BJ (cell line): Measurements from ENCODE around the gene SMTNL2. TPM values are rescaled to one million over a fixed set of nuclear protein-coding genes. Genes with fewer than 3 reads are reported as not detected.

ENCODE experiments used
- CTCF ChIA-PET: fragments of 350-600 bp; formaldehyde crosslinking; extraction: SDS; loops from one replicate; lab custom pipeline; 2021; ENCODE audit warnings: antibody characterized with exemption, inconsistent platforms; lab: Yijun Ruan, JAX
- POLR2A ChIA-PET: fragments of 300-600 bp; sonication (Branson Sonifier 250); formaldehyde crosslinking; extraction: SDS; loops from one replicate; lab custom pipeline; 2021; ENCODE audit warnings: antibody characterized with exemption; lab: Charles Lee
- DNase-seq: peaks from one replicate; pipeline ENCODE4 v3.0.0-alpha.2; 2011; ENCODE audit warnings: low read depth
- H3K27me3 ChIP-seq: 2 replicates; pipeline ENCODE4 v1.6.0; 2011; ENCODE audit warnings: low read length; ENCODE audit not compliant: control insufficient read depth, insufficient read depth
- H3K36me3 ChIP-seq: 2 replicates; pipeline ENCODE4 v1.5.1; 2011; ENCODE audit warnings: low read length; ENCODE audit not compliant: control insufficient read depth, insufficient read depth
- H3K4me3 ChIP-seq: 2 replicates; pipeline ENCODE4 v1.5.1; 2011; ENCODE audit warnings: low read depth, mild to moderate bottlenecking, control low read depth, low read length
- polyA plus RNA-seq: library from polyadenylated mRNA; depleted of rRNA; stranded (reverse); fragments of >200 nt; gene quantifications from 2 replicates; pipeline ENCODE4 v1.2.3, GENCODE V29; 2011
- TF ChIP-seq, protein P1 (sequence below): IDR thresholded peaks from 2 replicates; pipeline ENCODE4 v1.5.1; 2011; ENCODE audit warnings: low read depth, mild to moderate bottlenecking, control low read depth, inconsistent platforms, low read length, moderate library complexity; ENCODE audit not compliant: insufficient read depth

The SMTNL2 gene
- polyA plus RNA-seq, 1 experiment, result not detected

DNA sequence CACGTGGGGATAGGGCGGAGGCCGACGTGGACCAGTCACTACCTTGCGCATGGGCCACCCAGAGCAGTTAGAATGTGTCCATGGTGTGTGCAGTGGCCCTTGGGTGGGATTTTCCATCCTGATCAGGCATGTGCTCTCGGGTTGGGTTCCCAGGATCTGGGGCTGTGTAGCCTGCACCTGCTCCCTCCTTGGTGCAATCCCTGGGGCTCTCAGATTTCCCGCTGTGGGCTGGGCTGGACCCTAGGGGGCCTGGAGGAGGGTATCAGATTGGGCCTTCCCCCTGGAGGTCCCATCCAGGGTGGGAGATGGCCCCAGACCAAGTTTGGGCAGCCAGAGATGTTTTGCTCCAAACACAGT, 1.3 kb downstream of the SMTNL2 start:
- Histone ChIP-seq H3K27me3 (peaks cover 45% of the 10 kb centered on the region), H3K36me3 (no peaks in the 10 kb centered on the region), H3K4me3 (no peak overlapping the region)
- DNase-seq, result no peak
- ChIA-PET POLR2A (no interaction called here), CTCF (interaction anchor here (1.2 to 4.7 kb wide), 2 partner anchors 19 to 164 kb away, joined by 3 to 37 read pairs; no protein-coding TSS in a partner anchor)
- TF ChIP-seq, protein P1, sequence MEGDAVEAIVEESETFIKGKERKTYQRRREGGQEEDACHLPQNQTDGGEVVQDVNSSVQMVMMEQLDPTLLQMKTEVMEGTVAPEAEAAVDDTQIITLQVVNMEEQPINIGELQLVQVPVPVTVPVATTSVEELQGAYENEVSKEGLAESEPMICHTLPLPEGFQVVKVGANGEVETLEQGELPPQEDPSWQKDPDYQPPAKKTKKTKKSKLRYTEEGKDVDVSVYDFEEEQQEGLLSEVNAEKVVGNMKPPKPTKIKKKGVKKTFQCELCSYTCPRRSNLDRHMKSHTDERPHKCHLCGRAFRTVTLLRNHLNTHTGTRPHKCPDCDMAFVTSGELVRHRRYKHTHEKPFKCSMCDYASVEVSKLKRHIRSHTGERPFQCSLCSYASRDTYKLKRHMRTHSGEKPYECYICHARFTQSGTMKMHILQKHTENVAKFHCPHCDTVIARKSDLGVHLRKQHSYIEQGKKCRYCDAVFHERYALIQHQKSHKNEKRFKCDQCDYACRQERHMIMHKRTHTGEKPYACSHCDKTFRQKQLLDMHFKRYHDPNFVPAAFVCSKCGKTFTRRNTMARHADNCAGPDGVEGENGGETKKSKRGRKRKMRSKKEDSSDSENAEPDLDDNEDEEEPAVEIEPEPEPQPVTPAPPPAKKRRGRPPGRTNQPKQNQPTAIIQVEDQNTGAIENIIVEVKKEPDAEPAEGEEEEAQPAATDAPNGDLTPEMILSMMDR, result no peak

DNA sequence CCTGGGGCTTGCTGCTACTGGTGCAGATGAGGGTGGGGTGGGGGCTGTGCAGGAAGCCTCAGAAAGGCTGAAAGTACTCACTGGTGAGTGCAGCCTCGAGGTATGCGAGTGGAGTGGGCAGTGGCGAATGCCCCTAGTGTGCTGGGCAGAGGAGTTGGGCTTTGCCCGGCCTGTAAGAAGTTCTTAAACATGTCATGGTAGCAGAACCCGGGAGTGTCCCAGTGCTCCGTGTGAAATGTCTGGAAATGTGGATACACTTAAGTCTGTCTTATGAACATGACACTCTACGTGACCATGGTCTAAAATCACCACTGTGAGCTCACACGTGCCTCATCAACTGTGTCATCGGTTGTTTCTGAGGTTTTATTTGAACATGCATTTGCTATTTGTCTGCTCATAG, 1.7 kb downstream of the SMTNL2 start:
- Histone ChIP-seq H3K27me3 (peaks cover 45% of the 10 kb centered on the region), H3K36me3 (no peaks in the 10 kb centered on the region), H3K4me3 (no peak overlapping the region)
- no peak for DNase-seq
- ChIA-PET CTCF (interaction anchor here (0.7 to 4.7 kb wide), 4 partner anchors 20 to 165 kb away, joined by 3 to 37 read pairs (median 3); no protein-coding TSS in a partner anchor), POLR2A (no interaction called here)
- TF ChIP-seq, protein P1, result no peak

DNA sequence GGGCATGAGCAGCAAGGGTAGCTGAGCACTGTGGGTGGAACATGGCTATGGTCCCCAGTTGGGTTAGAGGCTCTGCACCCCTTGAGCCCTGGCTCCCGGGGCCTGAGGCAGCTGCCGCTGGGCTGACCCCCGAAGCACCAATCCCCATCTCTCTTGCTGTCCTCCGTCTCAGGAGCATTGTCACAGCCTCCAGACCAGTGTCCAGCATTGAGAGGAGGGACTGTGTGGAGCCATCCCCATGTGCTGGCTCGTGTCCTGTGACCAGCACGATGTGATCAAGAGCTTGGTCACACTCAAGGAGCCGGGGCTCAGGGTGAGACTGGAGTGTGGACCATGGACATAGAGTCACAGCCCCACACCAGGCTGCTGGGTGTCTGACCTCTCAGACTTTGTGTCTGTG, 2.9 kb downstream of the SMTNL2 start:
- Histone ChIP-seq H3K27me3 (peaks cover 45% of the 10 kb centered on the region), H3K4me3 (no peak overlapping the region), H3K36me3 (no peaks in the 10 kb centered on the region)
- no peak for DNase-seq
- TF ChIP-seq, protein P1, result no peak
- CTCF ChIA-PET, result interaction anchor here (0.8 to 4.7 kb wide), 3 partner anchors 13 to 37 kb away, joined by 3 to 37 read pairs (median 3); no protein-coding TSS in a partner anchor
- POLR2A ChIA-PET, result no interaction called here

DNA sequence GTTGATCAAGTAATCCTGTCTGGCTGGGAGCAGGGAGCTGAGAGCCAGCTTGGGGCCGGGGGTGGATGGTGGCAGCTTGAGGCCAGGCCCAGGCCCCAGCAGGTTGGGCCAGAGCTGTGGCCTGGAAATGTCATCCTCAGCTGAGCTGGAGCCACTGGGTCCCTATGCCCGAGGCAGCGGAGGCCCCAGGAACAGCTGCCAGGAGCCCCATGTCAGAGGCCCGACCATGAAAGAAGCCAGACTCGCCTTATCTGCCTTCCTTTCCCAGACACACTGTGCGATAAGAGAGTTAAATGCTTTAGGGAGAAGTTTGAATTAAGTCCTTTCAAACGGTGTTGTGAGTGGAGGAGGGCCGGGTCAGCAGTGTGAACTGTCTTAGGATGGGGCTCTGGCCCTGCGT, 3.5 kb downstream of the SMTNL2 start:
- Histone ChIP-seq H3K27me3 (peaks cover 39% of the 10 kb centered on the region), H3K36me3 (no peaks in the 10 kb centered on the region), H3K4me3 (no peak overlapping the region)
- ChIA-PET CTCF (interaction anchor here (4.7 kb wide), 1 partner anchor 21 kb away, joined by 37 read pairs; no protein-coding TSS in a partner anchor), POLR2A (no interaction called here)
- TF ChIP-seq, protein P1, result no peak
- no peak for DNase-seq

- CTCF ChIA-PET, result interaction anchor here (4.7 kb wide), 1 partner anchor 22 kb away, joined by 37 read pairs; no protein-coding TSS in a partner anchor
These were observed 4.1 kb downstream of the SMTNL2 start for GRCh38 chr17:4588391-4588790.

More at GRCh38 chr17:4588391-4588790, 4.1 kb downstream of the SMTNL2 start:
- Histone ChIP-seq H3K4me3 (no peak overlapping the region), H3K27me3 (peaks cover 33% of the 10 kb centered on the region), H3K36me3 (no peaks in the 10 kb centered on the region)
- POLR2A ChIA-PET, result no interaction called here
- TF ChIP-seq, protein P1, result no peak
- no peak for DNase-seq
